Thyroid gland (tissue), 4 donors: ENCODE results near the gene HS3ST3A1.

Experiments used
- CTCF ChIP-seq, 6 experiments: fragments of 200-600 bp in 3 of 6; fragments of 450-650 bp in 3 of 6; sonication (generic) in 3 of 6; IDR thresholded peaks; one replicate each; pipeline ENCODE4 v1.5.1; 2016 to 2019; ENCODE audit warnings: antibody characterized with exemption in 6 of 6, mild to moderate bottlenecking in 2 of 6, inconsistent platforms in 1 of 6, moderate library complexity in 1 of 6
- POLR2A ChIP-seq, 2 donors: fragments of 450-650 bp; IDR thresholded peaks; one replicate each; pipeline ENCODE4 v1.6.1; 2017; ENCODE audit warnings: antibody characterized with exemption in 2 of 2, mild to moderate bottlenecking in 2 of 2, moderate library complexity in 1 of 2

GRCh38 chr17:13635951-13636350 is 34.2 kb upstream of the HS3ST3A1 start:
- no peak for TF ChIP-seq CTCF (IDR thresholded peaks at IDR 0.05)
- no peak for TF ChIP-seq POLR2A (IDR thresholded peaks at IDR 0.05)
